ENCODE data around the gene LRRN2. TPM values are rescaled to one million over a fixed set of nuclear protein-coding genes. Genes with fewer than 3 reads are reported as not detected.

Gene LRRN2
- total and polyA plus RNA-seq, 9 donors: 0.23 to 9.7 (median 3.7) TPM

- H3K27me3 ChIP-seq: no peaks in the 10 kb centered on the region
- no peaks in the 10 kb centered on the region for H3K4me1 ChIP-seq (ENCODE audit: insufficient read depth)
- TF ChIP-seq CTCF (IDR thresholded peaks at IDR 0.05) (no peak), POLR2A (IDR thresholded peaks at IDR 0.05) (no peak), EP300 (IDR thresholded peaks at IDR 0.05) (no peak)
- intact Hi-C loops (cut with DNase I): no loop called here
- no peaks in the 10 kb centered on the region for H3K36me3 ChIP-seq
- H3K4me3 ChIP-seq: no peak overlapping the region
- WGBS, 3 donors: 9 to 32% (median 20%) methylated on average over 3 of the region's 3 CpGs
- no peaks in the 10 kb centered on the region for H3K9me3 ChIP-seq
- DNase-seq: peak in 3 of 5 donors; percentile 36 to 69 (median 63)
- H3K27ac ChIP-seq: no peak overlapping the region
These were observed 110.7 kb downstream of the LRRN2 start for GRCh38 chr1:204574865-204575163.

GRCh38 chr1:204574016-204574864, 111.3 kb downstream of the LRRN2 start:
- Histone ChIP-seq H3K4me3 (no peak overlapping the region), H3K36me3 (no peaks in the 10 kb centered on the region), H3K9me3 (no peaks in the 10 kb centered on the region), H3K27ac (no peak overlapping the region), H3K4me1 (ENCODE audit: insufficient read depth) (no peaks in the 10 kb centered on the region), H3K27me3 (no peaks in the 10 kb centered on the region)
- no peak for DNase-seq
- WGBS, 3 donors: 13 to 16% (median 14%) methylated on average over 8 of the region's 8 CpGs
- intact Hi-C loops (cut with DNase I): no loop called here
- TF ChIP-seq EP300 (IDR thresholded peaks at IDR 0.05) (no peak), CTCF (IDR thresholded peaks at IDR 0.05) (no peak), POLR2A (IDR thresholded peaks at IDR 0.05) (no peak)

GRCh38 chr1:204572923-204573922, 112.3 kb downstream of the LRRN2 start:
- TF ChIP-seq CTCF (IDR thresholded peaks at IDR 0.05) (no peak), EP300 (IDR thresholded peaks at IDR 0.05) (no peak), POLR2A (IDR thresholded peaks at IDR 0.05) (no peak)
- H3K36me3 ChIP-seq: no peaks in the 10 kb centered on the region
- H3K9me3 ChIP-seq: no peaks in the 10 kb centered on the region
- no peak overlapping the region for H3K27ac ChIP-seq
- no peak for DNase-seq
- WGBS, 3 donors: 81 to 87% (median 84%) methylated on average over 8 of the region's 8 CpGs
- H3K27me3 ChIP-seq: no peaks in the 10 kb centered on the region
- H3K4me3 ChIP-seq: no peak overlapping the region
- intact Hi-C loops (cut with DNase I): no loop called here
- no peaks in the 10 kb centered on the region for H3K4me1 ChIP-seq (ENCODE audit: insufficient read depth)

GRCh38 chr1:204571631-204572030, 113.9 kb downstream of the LRRN2 start:
- no peak for DNase-seq
- Histone ChIP-seq H3K27ac (no peak overlapping the region), H3K4me3 (no peak overlapping the region), H3K9me3 (no peaks in the 10 kb centered on the region), H3K27me3 (no peaks in the 10 kb centered on the region), H3K36me3 (no peaks in the 10 kb centered on the region), H3K4me1 (ENCODE audit: insufficient read depth) (no peaks in the 10 kb centered on the region)
- intact Hi-C loops (cut with DNase I): no loop called here
- 97% methylated on average over 4 of the region's 4 CpGs for WGBS, 3 donors
- TF ChIP-seq POLR2A (IDR thresholded peaks at IDR 0.05) (no peak), CTCF (IDR thresholded peaks at IDR 0.05) (no peak), EP300 (IDR thresholded peaks at IDR 0.05) (no peak)
